ENCODE results near the gene TAPBPL.

Gene TAPBPL

GRCh38 chr12:6435961-6436715, 15.7 kb upstream of the TAPBPL start:
- no peak for DNase-seq

DNA sequence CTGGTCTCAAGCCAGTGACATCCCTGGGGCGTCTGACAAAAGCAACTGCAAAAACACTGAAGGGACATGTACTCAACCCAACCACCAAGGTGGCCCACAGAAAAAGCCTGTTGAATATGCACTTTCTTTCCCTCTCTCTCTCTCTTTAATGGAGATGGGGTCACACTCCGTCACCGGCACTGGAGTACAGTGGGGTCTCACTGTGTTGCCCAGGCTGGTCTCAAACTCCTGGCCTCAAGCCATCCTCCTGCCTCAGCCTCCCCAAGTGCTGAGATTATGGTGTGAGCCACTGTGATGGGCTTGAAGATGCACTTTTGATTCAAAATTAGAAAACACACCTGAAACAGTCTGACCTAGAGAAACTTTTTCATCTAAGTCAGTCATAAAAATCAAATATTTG, 14.3 kb upstream of the TAPBPL start:
- DNase-seq: no peak

DNA sequence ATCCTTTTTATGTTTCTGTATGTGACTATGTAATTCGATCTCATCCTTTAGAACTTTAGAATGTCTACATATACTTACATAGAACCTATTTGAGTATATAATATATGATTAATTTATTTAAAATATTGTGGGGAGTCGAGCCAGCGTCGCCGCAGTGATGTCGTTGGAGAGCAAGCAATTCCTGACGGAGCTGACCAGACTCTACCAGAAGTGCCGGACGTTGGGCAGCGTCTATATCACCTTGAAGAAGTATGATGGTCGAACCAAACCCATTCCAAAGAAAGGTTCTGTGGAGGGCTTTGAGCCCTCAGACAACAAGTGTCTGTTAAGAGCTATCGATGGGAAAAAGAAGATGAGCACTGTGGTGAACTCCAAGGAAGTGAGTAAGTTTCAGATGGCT, 13.5 kb upstream of the TAPBPL start:
- no peak for DNase-seq

- DNase-seq: no peak
These were observed 11.5 kb upstream of the TAPBPL start for GRCh38 chr12:6440391-6440790.

- no peak for DNase-seq
These were observed 9.0 kb upstream of the TAPBPL start for GRCh38 chr12:6442836-6443235.

DNA sequence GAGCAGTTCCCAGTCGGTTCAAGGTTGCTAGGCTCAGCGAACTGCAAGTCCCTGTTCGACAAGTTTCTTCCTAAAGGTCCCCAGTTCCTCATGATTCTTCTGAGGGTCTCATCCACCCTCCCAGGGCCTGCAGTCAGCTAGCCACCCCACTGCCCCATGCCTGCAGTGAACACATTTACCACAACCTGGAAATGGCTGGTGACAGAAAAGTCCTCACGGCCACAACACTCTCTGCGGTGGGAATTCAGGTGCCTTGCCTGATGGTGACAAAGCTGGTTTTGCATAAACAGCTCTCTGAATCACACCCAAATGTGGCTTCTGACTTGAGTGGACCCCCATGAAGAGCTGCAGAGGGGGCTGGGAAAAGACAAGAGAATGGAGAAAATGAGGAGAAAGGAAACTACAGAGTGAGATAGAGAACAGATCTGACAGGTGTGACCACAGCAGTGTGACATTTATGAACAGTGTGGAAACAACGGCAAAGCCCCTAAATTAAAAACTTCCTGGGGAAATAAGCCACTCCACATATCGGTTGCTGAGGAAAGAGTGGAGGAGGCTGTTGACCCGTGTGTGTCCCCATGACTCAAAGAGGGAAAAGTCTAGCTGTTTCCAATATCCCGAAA, 8.4 kb upstream of the TAPBPL start:
- DNase-seq: peak in 1 of 5 donors; percentile 42

DNA sequence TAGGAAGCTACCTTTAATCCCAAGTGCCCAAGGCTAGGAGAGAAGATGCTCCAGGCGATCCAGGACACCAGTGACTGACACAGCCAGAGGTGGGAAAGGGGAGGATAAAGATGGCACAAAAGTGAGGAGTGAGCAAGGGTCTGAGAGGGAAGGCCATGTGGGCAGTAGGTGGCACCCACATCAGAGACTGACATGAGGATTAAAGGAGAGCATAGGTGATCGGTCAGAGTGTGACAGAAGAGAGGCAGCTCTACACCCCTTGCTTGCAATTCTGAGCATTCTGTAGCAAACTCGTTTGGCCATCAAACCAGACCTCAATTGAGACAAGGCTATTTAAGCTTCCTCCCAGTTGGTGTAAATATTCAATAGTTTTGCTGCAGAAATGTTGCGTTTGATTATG, 7.8 kb upstream of the TAPBPL start:
- no peak for DNase-seq

- DNase-seq: peak in 2 of 5 donors; percentile 21 to 53
These were observed 6.8 kb upstream of the TAPBPL start, which contains the start of gene CD27 for GRCh38 chr12:6444704-6445688. CD27 (plus strand) TSS chr12:6444955; CDS start chr12:6445096, 141 bp downstream.

GRCh38 chr12:6450091-6450868, 1.6 kb upstream of the TAPBPL start:
- DNase-seq: no peak

DNA sequence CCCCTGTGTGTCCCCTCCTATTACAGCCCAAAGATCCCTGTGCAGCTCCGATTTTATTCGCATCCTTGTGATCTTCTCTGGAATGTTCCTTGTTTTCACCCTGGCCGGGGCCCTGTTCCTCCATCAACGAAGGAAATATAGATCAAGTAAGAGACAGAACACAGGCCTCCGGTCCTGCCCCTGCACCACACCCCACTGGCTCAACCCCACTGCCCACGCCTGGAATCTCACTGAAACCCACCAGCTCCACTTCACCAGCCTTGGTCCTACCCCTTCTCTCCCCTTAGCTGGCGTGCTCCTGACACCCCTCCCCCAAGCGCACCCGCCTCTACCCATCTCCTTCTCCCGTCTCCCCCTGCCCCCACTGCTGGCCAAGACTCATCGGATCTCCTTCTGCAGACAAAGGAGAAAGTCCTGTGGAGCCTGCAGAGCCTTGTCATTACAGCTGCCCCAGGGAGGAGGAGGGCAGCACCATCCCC, 934 bp upstream of the TAPBPL start:
- DNase-seq: no peak

- DNase-seq: no peak
These were observed 552 bp downstream of the TAPBPL start for GRCh38 chr12:6452245-6452943.

DNA sequence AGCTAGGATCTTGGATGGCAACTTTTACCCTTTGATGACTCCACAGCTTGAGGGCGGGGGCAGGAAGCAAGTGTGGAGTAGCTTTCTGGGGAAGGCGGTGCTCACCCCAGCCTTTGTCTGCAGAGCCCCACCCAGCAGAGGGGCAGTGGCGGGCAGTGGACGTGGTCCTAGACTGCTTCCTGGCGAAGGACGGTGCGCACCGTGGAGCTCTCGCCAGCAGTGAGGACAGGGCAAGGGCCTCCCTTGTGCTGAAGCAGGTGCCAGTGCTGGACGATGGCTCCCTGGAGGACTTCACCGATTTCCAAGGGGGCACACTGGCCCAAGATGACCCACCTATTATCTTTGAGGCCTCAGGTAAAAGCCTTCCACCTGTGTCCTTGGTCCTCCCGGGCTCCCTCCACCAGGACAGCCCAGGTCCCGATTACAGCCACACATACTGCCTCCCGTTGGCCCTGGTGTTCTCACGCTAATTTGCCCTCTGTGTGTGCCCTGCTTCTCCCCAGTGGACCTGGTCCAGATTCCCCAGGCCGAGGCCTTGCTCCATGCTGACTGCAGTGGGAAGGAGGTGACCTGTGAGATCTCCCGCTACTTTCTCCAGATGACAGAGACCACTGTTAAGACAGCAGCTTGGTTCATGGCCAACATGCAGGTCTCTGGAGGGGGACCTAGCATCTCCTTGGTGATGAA, 1.2 kb downstream of the TAPBPL start:
- DNase-seq: peak in 2 of 5 donors; percentile 19 to 44

- no peak for DNase-seq
These were observed 5.5 kb downstream of the TAPBPL start for GRCh38 chr12:6457220-6457945.

- DNase-seq: no peak
These were observed 6.6 kb downstream of the TAPBPL start for GRCh38 chr12:6458281-6459003.

- no peak for DNase-seq
These were observed 7.1 kb downstream of the TAPBPL start for GRCh38 chr12:6459004-6459337.

- peak in 1 of 5 donors; percentile 72 for DNase-seq
These were observed 9.0 kb downstream of the TAPBPL start for GRCh38 chr12:6460751-6461371.

GRCh38 chr12:6461401-6462233, 9.8 kb downstream of the TAPBPL start:
- peak; percentile 65 to 96 (median 75) for DNase-seq

All from T-helper 1 cell (primary cell).